ENCODE measurements around the gene BLTP1.

- TF ChIP-seq HOXB13 (CRISPR knock-in tag; IDR thresholded peaks at IDR 0.05; ENCODE audit: low read depth) (no peak), MAX (IDR thresholded peaks at IDR 0.05) (no peak), HDAC2 (IDR thresholded peaks at IDR 0.05) (no peak), RCOR1 (IDR thresholded peaks at IDR 0.05; ENCODE audit: low read depth, low read length) (no peak), POLR2A (IDR thresholded peaks at IDR 0.05; ENCODE audit: low read length) (no peak), MAFK (IDR thresholded peaks at IDR 0.05; ENCODE audit: partially characterized antibody) (no peak), ZFP36 (IDR thresholded peaks at IDR 0.05; ENCODE audit: borderline replicate concordance, partially characterized antibody) (no peak), FOXS1 (CRISPR knock-in tag; IDR thresholded peaks at IDR 0.05) (no peak), REST (IDR thresholded peaks at IDR 0.05) (no peak), CHD4 (IDR thresholded peaks at IDR 0.05; ENCODE audit: borderline replicate concordance) (no peak), CHD2 (IDR thresholded peaks at IDR 0.05; ENCODE audit: low read length, partially characterized antibody) (no peak)
- TF ChIP-seq, protein P1, sequence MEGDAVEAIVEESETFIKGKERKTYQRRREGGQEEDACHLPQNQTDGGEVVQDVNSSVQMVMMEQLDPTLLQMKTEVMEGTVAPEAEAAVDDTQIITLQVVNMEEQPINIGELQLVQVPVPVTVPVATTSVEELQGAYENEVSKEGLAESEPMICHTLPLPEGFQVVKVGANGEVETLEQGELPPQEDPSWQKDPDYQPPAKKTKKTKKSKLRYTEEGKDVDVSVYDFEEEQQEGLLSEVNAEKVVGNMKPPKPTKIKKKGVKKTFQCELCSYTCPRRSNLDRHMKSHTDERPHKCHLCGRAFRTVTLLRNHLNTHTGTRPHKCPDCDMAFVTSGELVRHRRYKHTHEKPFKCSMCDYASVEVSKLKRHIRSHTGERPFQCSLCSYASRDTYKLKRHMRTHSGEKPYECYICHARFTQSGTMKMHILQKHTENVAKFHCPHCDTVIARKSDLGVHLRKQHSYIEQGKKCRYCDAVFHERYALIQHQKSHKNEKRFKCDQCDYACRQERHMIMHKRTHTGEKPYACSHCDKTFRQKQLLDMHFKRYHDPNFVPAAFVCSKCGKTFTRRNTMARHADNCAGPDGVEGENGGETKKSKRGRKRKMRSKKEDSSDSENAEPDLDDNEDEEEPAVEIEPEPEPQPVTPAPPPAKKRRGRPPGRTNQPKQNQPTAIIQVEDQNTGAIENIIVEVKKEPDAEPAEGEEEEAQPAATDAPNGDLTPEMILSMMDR (IDR thresholded peaks at IDR 0.05), result no peak
These were observed 11.2 kb downstream of the BLTP1 start for GRCh38 chr4:122163301-122163700.

Data from A549 (cell line).